Measurements from ENCODE around the gene TOB2.

DNA sequence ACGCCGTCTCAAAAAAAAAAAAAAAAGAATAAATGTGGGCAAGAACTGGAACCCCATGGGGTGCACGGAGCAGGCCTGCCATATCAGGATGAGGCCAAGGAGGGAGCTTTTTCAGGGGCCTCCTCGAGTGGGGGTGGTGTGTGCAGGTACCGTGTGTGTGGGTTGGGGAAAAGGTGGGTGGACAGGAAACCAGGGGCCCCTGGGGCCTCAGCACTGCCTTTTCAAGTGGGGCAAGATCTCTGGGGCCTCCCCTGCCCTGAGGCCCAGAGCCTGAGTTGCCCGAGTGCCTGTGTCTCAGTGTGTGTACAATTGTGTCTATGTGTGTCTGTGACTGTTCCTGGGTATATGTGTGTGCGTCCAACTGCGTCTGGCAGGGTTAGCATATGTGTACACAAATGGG lies 41.0 kb downstream of the TOB2 start:
- TF ChIP-seq, protein P1, sequence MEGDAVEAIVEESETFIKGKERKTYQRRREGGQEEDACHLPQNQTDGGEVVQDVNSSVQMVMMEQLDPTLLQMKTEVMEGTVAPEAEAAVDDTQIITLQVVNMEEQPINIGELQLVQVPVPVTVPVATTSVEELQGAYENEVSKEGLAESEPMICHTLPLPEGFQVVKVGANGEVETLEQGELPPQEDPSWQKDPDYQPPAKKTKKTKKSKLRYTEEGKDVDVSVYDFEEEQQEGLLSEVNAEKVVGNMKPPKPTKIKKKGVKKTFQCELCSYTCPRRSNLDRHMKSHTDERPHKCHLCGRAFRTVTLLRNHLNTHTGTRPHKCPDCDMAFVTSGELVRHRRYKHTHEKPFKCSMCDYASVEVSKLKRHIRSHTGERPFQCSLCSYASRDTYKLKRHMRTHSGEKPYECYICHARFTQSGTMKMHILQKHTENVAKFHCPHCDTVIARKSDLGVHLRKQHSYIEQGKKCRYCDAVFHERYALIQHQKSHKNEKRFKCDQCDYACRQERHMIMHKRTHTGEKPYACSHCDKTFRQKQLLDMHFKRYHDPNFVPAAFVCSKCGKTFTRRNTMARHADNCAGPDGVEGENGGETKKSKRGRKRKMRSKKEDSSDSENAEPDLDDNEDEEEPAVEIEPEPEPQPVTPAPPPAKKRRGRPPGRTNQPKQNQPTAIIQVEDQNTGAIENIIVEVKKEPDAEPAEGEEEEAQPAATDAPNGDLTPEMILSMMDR (IDR thresholded peaks at IDR 0.05) = no peak
- no peak for TF ChIP-seq EP300 (IDR thresholded peaks at IDR 0.05)
